Gastroesophageal sphincter (tissue), 4 donors: ENCODE measurements around the gene FMOD. TPM values are rescaled to one million over a fixed set of nuclear protein-coding genes. Genes with fewer than 3 reads are reported as not detected.
A peak's percentile ranks its signal among the peaks of the same experiment; 100 is the strongest.

ENCODE experiments used
- ATAC-seq: fragments of 150-250 bp; one replicate; pipeline ENCODE4 v1.9.1; 2016; ENCODE audit warnings: mild to moderate bottlenecking, moderate library complexity
- H3K27ac ChIP-seq, 4 donors: fragments of 200-600 bp; sonication (generic) in 3 of 4; 1 replicate in 3 of 4; 2 replicates in 1 of 4; pipeline ENCODE4 v1.5.1; 2016 to 2019
- H3K27me3 ChIP-seq: fragments of 200-600 bp; sonication (generic); one replicate; pipeline ENCODE4 v1.5.1; 2019
- H3K36me3 ChIP-seq, 2 donors: fragments of 200-600 bp; sonication (generic); one replicate each; pipeline ENCODE4 v1.5.1; 2019; ENCODE audit warnings: control low read depth in 1 of 2
- H3K4me1 ChIP-seq, 3 donors: fragments of 200-600 bp; sonication (generic); 1 replicate in 2 of 3; 2 replicates in 1 of 3; pipeline ENCODE4 v1.5.1; 2016 to 2019; ENCODE audit warnings: control low read depth in 2 of 3
- H3K4me3 ChIP-seq, 2 donors: fragments of 200-600 bp; sonication (generic); one replicate each; pipeline ENCODE4 v1.5.1; 2019; ENCODE audit warnings: mild to moderate bottlenecking in 1 of 2, moderate library complexity in 1 of 2
- H3K9me3 ChIP-seq, 3 donors: fragments of 200-600 bp; sonication (generic); one replicate each; pipeline ENCODE4 v1.5.1; 2017 to 2019; ENCODE audit warnings: control low read depth in 2 of 3
- EP300 ChIP-seq: sonication (generic); formaldehyde crosslinking; IDR thresholded peaks from one replicate; pipeline ENCODE4 v1.6.1; 2017; ENCODE audit warnings: antibody characterized with exemption, mild to moderate bottlenecking
- POLR2A ChIP-seq, 2 donors: fragments of 450-650 bp; IDR thresholded peaks; one replicate each; pipeline ENCODE4 v1.6.1; 2017; ENCODE audit warnings: antibody characterized with exemption in 2 of 2, mild to moderate bottlenecking in 2 of 2, moderate library complexity in 1 of 2
- POLR2AphosphoS5 ChIP-seq: sonication (generic); formaldehyde crosslinking; IDR thresholded peaks from one replicate; pipeline ENCODE4 v1.6.1; 2017; ENCODE audit warnings: antibody characterized with exemption
- WGBS, 2 donors: methylation state at CpG; one replicate each; pipeline ENCODE4 v1.1.5; 2018; ENCODE audit warnings: low coverage in 1 of 2; 5-methylcytosine and 5-hydroxymethylcytosine counted together
- total RNA-seq, 4 donors: library from RNA; depleted of rRNA; stranded (reverse); fragments of >200 nt; gene quantifications; one replicate each; pipeline ENCODE4 v1.1.0, GENCODE V29; 2016
- TF ChIP-seq, protein P1 (sequence below), 4 experiments: fragments of 200-600 bp in 2 of 4; fragments of 450-650 bp in 2 of 4; sonication (generic) in 1 of 4; IDR thresholded peaks; one replicate each; pipeline ENCODE4 v1.5.1; 2017 to 2019; ENCODE audit warnings: antibody characterized with exemption in 4 of 4, mild to moderate bottlenecking in 2 of 4, moderate library complexity in 2 of 4

The FMOD gene
- total RNA-seq, 4 donors from 2014 or later: 19.3 to 53.6 (median 37.9) TPM

DNA sequence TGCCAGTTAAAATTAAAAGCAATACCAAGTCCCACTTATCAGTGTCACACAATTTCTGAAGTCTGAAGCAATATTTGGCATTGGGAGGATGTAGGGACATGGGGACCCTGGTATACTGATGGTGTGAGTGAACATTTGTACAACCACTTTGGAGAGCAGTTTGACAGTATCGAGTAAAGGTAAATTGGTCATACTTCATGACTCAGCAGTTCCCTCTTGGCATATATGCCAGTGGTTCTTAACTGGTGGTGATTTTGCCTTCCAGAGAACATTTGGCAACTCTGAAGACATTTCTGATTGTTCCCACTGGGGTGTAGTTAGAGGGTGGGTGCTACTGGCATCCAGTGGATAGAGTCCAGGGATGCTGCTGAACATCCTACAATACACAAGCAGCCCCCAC is 19.7 kb downstream of the FMOD start:
- H3K36me3 ChIP-seq: no peaks in the 10 kb centered on the region
- no peak overlapping the region for H3K27ac ChIP-seq
- no peak overlapping the region for H3K4me3 ChIP-seq
- TF ChIP-seq POLR2AphosphoS5 (no peak), EP300 (no peak), POLR2A (IDR thresholded peaks at IDR 0.05) (no peak)
- TF ChIP-seq, protein P1, sequence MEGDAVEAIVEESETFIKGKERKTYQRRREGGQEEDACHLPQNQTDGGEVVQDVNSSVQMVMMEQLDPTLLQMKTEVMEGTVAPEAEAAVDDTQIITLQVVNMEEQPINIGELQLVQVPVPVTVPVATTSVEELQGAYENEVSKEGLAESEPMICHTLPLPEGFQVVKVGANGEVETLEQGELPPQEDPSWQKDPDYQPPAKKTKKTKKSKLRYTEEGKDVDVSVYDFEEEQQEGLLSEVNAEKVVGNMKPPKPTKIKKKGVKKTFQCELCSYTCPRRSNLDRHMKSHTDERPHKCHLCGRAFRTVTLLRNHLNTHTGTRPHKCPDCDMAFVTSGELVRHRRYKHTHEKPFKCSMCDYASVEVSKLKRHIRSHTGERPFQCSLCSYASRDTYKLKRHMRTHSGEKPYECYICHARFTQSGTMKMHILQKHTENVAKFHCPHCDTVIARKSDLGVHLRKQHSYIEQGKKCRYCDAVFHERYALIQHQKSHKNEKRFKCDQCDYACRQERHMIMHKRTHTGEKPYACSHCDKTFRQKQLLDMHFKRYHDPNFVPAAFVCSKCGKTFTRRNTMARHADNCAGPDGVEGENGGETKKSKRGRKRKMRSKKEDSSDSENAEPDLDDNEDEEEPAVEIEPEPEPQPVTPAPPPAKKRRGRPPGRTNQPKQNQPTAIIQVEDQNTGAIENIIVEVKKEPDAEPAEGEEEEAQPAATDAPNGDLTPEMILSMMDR (IDR thresholded peaks at IDR 0.05): no peak
- no peaks in the 10 kb centered on the region for H3K27me3 ChIP-seq
- peaks cover 0 to 39% (median 15%) of the 10 kb centered on the region in 3 donors for H3K4me1 ChIP-seq
- WGBS, 2 donors: 69 to 89% methylated on average over 1 of the region's 1 CpG
- no peaks in the 10 kb centered on the region for H3K9me3 ChIP-seq
- ATAC-seq: no peak

DNA sequence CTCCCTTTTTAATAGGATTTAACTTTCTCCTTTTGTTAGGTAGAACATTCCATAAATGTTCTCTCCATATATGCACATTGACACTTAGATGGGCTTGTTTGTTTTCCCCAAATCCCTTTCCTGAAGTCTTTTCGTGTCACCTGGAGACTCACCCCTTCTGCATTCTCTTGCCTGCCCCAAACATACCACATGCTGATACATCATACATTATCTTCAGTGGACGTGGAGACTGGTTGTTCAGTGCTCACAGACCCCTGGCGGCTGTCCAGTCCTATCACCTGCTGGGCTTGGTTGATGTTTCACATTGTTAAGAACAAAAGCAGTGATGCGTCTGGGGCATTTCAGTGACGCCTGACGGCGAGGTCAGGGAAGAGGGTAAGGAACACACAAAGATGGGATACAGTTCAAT is 22.2 kb downstream of the FMOD start:
- TF ChIP-seq POLR2A (IDR thresholded peaks at IDR 0.05): no peak
- TF ChIP-seq EP300: no peak
- no peak for TF ChIP-seq POLR2AphosphoS5
- TF ChIP-seq, protein P1 (IDR thresholded peaks at IDR 0.05): no peak
- Histone ChIP-seq H3K4me3 (no peak overlapping the region), H3K4me1 (peaks cover 0 to 52% (median 29%) of the 10 kb centered on the region in 3 donors), H3K36me3 (no peaks in the 10 kb centered on the region), H3K27ac (peak overlapping the region in 3 of 4 donors; percentile 86 to 98 (median 89)), H3K9me3 (no peaks in the 10 kb centered on the region), H3K27me3 (no peaks in the 10 kb centered on the region)
- WGBS, 2 donors: 25 to 78% methylated on average over 1 to 6 of the region's 7 CpGs
- ATAC-seq: no peak

DNA sequence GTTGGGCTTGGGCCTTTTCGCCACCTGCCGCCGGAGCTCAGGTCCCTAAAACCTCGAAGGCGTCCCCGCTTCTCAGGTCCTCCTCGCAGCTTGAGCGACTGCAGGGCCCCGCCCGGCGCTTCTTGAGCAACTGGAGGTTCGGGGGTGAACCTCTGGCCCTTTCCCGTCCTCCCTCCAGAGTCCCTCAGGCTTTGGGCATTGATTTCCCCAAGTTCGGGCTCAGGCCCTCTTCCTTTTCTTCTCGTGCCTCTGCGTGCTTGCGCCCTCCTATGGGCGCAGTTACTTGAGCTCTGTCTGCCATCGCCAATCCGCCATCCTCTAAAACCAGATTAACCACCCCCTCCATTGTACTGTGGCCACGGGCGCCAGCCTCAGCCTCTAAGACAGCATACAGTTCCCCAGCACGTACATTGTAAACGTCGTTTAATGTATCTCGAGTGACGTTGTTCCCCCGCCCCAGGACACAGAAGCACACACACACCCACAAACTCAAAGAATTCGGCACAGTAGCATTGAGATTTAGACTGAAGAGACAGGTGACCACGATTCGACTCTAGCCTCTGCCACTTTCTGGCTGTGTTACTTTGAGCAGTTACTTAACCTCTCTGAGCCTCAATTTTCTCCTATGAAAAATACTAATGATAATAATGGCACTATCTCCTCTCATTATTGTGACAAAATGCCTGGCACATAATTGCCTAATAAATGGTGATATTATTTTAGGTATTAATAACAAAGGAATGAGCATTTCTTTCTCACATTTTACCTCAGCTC is 23.1 kb downstream of the FMOD start:
- Histone ChIP-seq H3K27ac (peak overlapping the region; percentile 77 to 98 (median 88)), H3K27me3 (no peaks in the 10 kb centered on the region), H3K9me3 (no peaks in the 10 kb centered on the region), H3K4me3 (peak overlapping the region; percentile 34 to 52), H3K4me1 (peaks cover 0 to 61% (median 37%) of the 10 kb centered on the region in 3 donors), H3K36me3 (no peaks in the 10 kb centered on the region)
- WGBS, 2 donors: 9 to 26% methylated on average over 15 to 23 of the region's 31 CpGs
- peak; percentile 39 for ATAC-seq
- no peak for TF ChIP-seq POLR2A (IDR thresholded peaks at IDR 0.05)
- TF ChIP-seq EP300: no peak
- TF ChIP-seq, protein P1 (IDR thresholded peaks at IDR 0.05): peak in 3 of 4 experiments; percentile 59 to 69 (median 62)

DNA sequence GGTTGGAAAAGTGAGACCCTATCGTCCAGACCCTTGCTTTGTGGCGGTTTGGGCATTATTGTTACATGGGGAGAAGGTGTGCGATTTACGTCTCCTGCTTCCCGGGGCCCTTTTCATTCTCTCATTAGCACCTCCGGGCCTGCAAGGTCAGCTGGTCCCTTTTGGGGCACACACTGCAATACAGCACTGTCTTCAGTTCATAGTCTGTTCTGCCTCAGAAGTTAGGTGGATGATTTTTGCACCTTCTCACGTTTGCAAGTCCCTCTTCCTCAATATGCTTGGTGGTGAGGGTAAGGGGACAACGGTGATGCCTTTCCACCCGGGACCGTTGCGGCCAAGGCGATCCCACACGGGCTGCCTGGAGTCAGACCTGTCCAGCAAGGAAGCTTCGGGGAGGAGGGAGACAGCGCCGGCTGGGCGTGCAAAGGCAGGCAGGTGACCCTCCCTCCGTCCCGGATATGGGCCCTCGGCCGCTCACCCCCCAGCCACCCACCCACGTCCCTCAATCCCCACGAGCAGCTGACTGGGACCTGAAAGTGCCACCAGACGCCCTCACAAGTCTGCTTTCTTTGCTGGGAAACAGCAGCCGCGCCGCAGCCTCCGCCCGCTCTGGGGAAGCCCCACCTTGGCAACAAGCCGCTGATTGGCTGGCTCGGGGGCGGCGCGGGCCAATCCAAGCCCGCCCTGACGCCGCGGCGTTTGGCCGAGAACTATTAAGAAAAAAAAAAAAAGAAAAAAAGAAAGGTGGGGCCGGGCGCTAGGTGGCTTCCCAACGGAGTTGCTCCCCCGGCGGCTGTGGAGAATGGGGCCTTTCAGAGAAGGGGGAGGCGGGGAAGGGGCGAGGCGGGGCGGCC is 23.9 kb downstream of the FMOD start:
- Histone ChIP-seq H3K27ac (peak overlapping the region; percentile 77 to 98 (median 88)), H3K4me1 (peaks cover 0 to 69% (median 37%) of the 10 kb centered on the region in 3 donors), H3K36me3 (no peaks in the 10 kb centered on the region), H3K27me3 (no peaks in the 10 kb centered on the region), H3K4me3 (peak overlapping the region; percentile 34 to 52), H3K9me3 (no peaks in the 10 kb centered on the region)
- WGBS, 2 donors: 14 to 38% methylated on average over 5 to 20 of the region's 49 CpGs
- TF ChIP-seq POLR2A (IDR thresholded peaks at IDR 0.05) (peak; percentile 71 to 82), POLR2AphosphoS5 (peak; percentile 86), EP300 (no peak)
- TF ChIP-seq, protein P1 (IDR thresholded peaks at IDR 0.05): no peak
- peak; percentile 90 for ATAC-seq
